ENCODE data around the gene LRP2BP. TPM values are rescaled to one million over a fixed set of nuclear protein-coding genes. Genes with fewer than 3 reads are reported as not detected.

The LRP2BP gene
- polyA plus RNA-seq, 2 of the 4 experiments (the other 2 are of a cell fraction), result 0.23 to 0.37 TPM

- no peak for ATAC-seq
- WGBS (ENCODE audit: missing lambda C conversion rate), result 91% methylated on average over 6 of the region's 6 CpGs
- no peak overlapping the region for H3K4me3 ChIP-seq
- ChIA-PET CTCF (no interaction called here), POLR2A (no interaction called here)
- no peak for FAIRE-seq
- H3K4me2 ChIP-seq, result no peak overlapping the region
- no peaks in the 10 kb centered on the region for H3K4me1 ChIP-seq
- no peaks in the 10 kb centered on the region for H3K9me3 ChIP-seq
- TF ChIP-seq FOSB (CRISPR knock-in tag; IDR thresholded peaks at IDR 0.05) (no peak), CTCF (IDR thresholded peaks at IDR 0.05) (no peak), E2F6 (IDR thresholded peaks at IDR 0.05; ENCODE audit: borderline replicate concordance, low read depth) (no peak), MYC (IDR thresholded peaks at IDR 0.05; ENCODE audit: borderline replicate concordance, low read length) (no peak), HMGXB4 (CRISPR knock-in tag; IDR thresholded peaks at IDR 0.05; ENCODE audit: borderline replicate concordance) (no peak)
- H3K27ac ChIP-seq, result no peak overlapping the region
- DNase-seq (ENCODE audit: low read depth in 1 of 2, low spot score in 1 of 2), result no peak
Measured at GRCh38 chr4:185374573-185374972, 21.2 kb downstream of the LRP2BP start.

GRCh38 chr4:185374027-185374426, 21.7 kb downstream of the LRP2BP start:
- ChIA-PET CTCF (no interaction called here), POLR2A (no interaction called here)
- ATAC-seq (no peak), DNase-seq (ENCODE audit: low read depth in 1 of 2, low spot score in 1 of 2) (no peak), FAIRE-seq (no peak)
- TF ChIP-seq HOXB5 (CRISPR knock-in tag; IDR thresholded peaks at IDR 0.05), result no peak
- TF ChIP-seq JUN (IDR thresholded peaks at IDR 0.05), result no peak
- no peak for TF ChIP-seq BCL3 (IDR thresholded peaks at IDR 0.05)
- TF ChIP-seq EHF (CRISPR knock-in tag; IDR thresholded peaks at IDR 0.05), result no peak
- no peak for TF ChIP-seq ELK1 (IDR thresholded peaks at IDR 0.05; ENCODE audit: low read depth, low read length)
- no peak for TF ChIP-seq BHLHE40 (IDR thresholded peaks at IDR 0.05; ENCODE audit: low read depth, low read length)
- WGBS (ENCODE audit: missing lambda C conversion rate), result 82% methylated on average over 7 of the region's 7 CpGs
- Histone ChIP-seq H3K4me1 (no peaks in the 10 kb centered on the region), H3K9me3 (no peaks in the 10 kb centered on the region), H3K4me3 (no peak overlapping the region), H3K27ac (no peak overlapping the region), H3K4me2 (no peak overlapping the region)

- Histone ChIP-seq H3K4me3 (no peak overlapping the region), H3K4me2 (no peak overlapping the region), H3K4me1 (no peaks in the 10 kb centered on the region), H3K9me3 (no peaks in the 10 kb centered on the region), H3K27ac (no peak overlapping the region)
- FAIRE-seq (no peak), ATAC-seq (no peak), DNase-seq (ENCODE audit: low read depth in 1 of 2, low spot score in 1 of 2) (no peak)
- WGBS (ENCODE audit: missing lambda C conversion rate), result 93% methylated on average over 11 of the region's 11 CpGs
- ChIA-PET CTCF (interaction anchor here (0.7 kb wide), 1 partner anchor 13 kb away, joined by 3 read pairs; no protein-coding TSS in a partner anchor), POLR2A (no interaction called here)
- no peak for TF ChIP-seq ZC3H11A (IDR thresholded peaks at IDR 0.05)
- TF ChIP-seq NPAS2 (CRISPR knock-in tag; IDR thresholded peaks at IDR 0.05; ENCODE audit: borderline replicate concordance), result no peak
- TF ChIP-seq HEYL (CRISPR knock-in tag; IDR thresholded peaks at IDR 0.05), result no peak
- TF ChIP-seq NR3C1 (IDR thresholded peaks at IDR 0.05), result no peak
- TF ChIP-seq ELK1 (IDR thresholded peaks at IDR 0.05; ENCODE audit: low read depth, low read length), result no peak
- TF ChIP-seq HES2 (IDR thresholded peaks at IDR 0.05), result no peak
- no peak for TF ChIP-seq RFX5 (IDR thresholded peaks at IDR 0.05)
- no peak for TF ChIP-seq KDM1A (IDR thresholded peaks at IDR 0.05; ENCODE audit: low read depth)
- TF ChIP-seq MYC (IDR thresholded peaks at IDR 0.05; ENCODE audit: borderline replicate concordance, low read length), result no peak
Measured at GRCh38 chr4:185371702-185372101, 24.0 kb downstream of the LRP2BP start.
